D721Med (cell line): ENCODE data around the gene KCNK10.

Experiments used
- DNase-seq: peaks from one replicate; pipeline ENCODE4 v3.0.0; 2011; ENCODE audit warnings: low spot score; ENCODE audit not compliant: insufficient read length
- FAIRE-seq: peaks from 2 replicates; lab custom pipeline; 2011; peaks lifted over from hg19 to GRCh38; lab: Jason Lieb, UNC
- CTCF ChIP-seq: IDR thresholded peaks from 2 replicates; pipeline ENCODE4 v1.5.1; 2012; ENCODE audit warnings: mild to moderate bottlenecking, control low read depth; ENCODE audit not compliant: insufficient read depth; ENCODE audit errors: missing control alignments

Gene KCNK10

GRCh38 chr14:88194531-88194930 lies 128.5 kb downstream of the KCNK10 start:
- no peak for TF ChIP-seq CTCF
- DNase-seq (no peak), FAIRE-seq (no peak)

- DNase-seq (no peak), FAIRE-seq (no peak)
- no peak for TF ChIP-seq CTCF
Measured at GRCh38 chr14:88191605-88192004, 131.5 kb downstream of the KCNK10 start.

DNA sequence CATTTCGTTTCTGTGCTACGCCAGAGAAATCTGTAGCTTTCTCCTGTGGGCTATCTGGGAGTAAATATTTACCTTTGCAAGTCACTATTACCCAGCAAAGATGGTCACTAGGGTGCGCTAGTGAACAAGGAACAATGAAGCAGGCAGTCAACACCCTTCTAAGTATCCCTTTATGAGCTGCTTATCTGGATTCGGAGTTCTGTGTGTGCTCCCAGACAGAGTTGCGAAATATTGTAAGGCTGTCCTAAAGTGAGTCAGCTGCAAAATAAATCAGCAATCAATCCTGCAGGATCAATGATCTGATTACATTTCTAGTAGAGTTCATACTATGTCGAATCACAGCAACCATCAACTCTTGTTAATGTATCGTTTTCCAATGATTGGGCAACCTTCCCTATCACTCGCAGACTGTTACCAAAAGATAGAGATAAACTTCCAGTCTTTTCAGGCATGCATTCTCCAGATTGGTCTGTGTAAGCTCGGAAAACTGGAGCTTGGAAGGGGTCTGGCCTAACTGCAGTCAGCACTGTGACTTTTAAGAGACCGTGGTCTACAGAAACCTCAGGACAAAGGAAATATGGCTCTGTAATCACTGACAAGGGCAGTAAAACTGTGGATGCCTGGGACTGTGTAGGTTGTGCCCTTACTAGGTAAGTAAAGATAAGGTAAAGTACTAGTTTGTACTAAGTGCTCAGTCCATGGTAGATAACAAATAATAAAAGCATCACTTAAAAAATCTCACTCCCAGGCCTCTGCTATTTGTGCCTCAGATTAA lies 133.5 kb downstream of the KCNK10 start:
- FAIRE-seq (peak; percentile 85), DNase-seq (peak; percentile 64)
- peak; percentile 91 for TF ChIP-seq CTCF

DNA sequence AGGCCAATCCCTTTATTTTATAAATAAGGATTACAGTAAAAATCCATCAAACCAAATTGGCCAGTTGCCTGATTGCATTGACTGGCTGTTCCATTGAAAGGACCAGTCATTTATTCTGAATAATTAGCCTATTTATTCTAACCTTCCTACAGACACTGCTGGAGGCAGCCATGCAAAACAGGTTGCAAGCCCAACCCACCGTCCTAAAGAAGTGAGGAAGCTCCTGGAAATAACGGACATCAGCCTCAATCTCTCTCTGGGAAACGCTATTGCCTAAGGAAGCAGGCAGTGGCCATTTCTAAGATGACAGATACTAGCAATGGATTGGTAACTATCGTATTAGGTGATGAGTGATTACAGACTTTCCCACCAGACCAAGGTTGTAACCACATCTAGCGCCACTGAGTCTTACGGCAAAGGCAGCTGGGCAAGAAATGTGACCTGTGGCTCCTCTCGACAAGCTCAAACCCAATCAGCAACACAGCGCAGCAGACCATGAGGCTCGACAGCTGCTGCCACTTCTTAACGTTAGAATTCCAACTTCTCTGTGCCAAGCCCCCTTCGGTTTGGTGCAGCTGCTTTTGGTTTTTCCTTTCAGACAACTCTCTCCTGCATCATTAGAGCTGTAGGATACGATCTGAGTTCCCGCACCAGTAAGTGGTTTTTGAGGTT lies 134.2 kb downstream of the KCNK10 start:
- FAIRE-seq (no peak), DNase-seq (no peak)
- TF ChIP-seq CTCF = no peak

GRCh38 chr14:88185843-88186242 lies 137.2 kb downstream of the KCNK10 start:
- no peak for TF ChIP-seq CTCF
- FAIRE-seq = no peak
- no peak for DNase-seq

- DNase-seq (no peak), FAIRE-seq (no peak)
- TF ChIP-seq CTCF = no peak
Measured at GRCh38 chr14:88184956-88185355, 138.1 kb downstream of the KCNK10 start.

GRCh38 chr14:88181072-88181471 lies 142.0 kb downstream of the KCNK10 start:
- DNase-seq (no peak), FAIRE-seq (no peak)
- no peak for TF ChIP-seq CTCF
